Nephron progenitor cell (in vitro differentiated cells): ENCODE results near the gene FMNL2.

Source experiments
- DNase-seq: peaks from one replicate; pipeline ENCODE4 v3.0.0; 2021
- H3K27ac Mint-ChIP-seq: 2 replicates; pipeline ENCODE4 v1.8.0; 2021; ENCODE audit warnings: mild to moderate bottlenecking, moderate library complexity, mixed read lengths
- H3K27me3 Mint-ChIP-seq: 2 replicates; pipeline ENCODE4 v1.8.0; 2021; ENCODE audit warnings: mild to moderate bottlenecking, low read depth, mixed read lengths; ENCODE audit not compliant: poor library complexity
- H3K36me3 Mint-ChIP-seq: 2 replicates; pipeline ENCODE4 v1.8.0; 2021; ENCODE audit warnings: low read depth, mixed read lengths
- H3K4me1 Mint-ChIP-seq: 2 replicates; pipeline ENCODE4 v1.8.0; 2021; ENCODE audit warnings: mixed read lengths
- H3K4me3 Mint-ChIP-seq: 2 replicates; pipeline ENCODE4 v1.8.0; 2021; ENCODE audit warnings: mild to moderate bottlenecking, moderate library complexity, mixed read lengths
- H3K9me3 Mint-ChIP-seq: 2 replicates; pipeline ENCODE4 v1.8.0; 2021; ENCODE audit warnings: mild to moderate bottlenecking, moderate library complexity, mixed read lengths
- CTCF ChIP-seq: fragments of 200-600 bp; sonication (generic); IDR thresholded peaks from 2 replicates; pipeline ENCODE4 v1.5.0; 2021; ENCODE audit warnings: antibody characterized with exemption

FMNL2 gene

GRCh38 chr2:152509772-152510491 lies 175.0 kb downstream of the FMNL2 start:
- Mint-ChIP-seq H3K27me3 (no peaks in the 10 kb centered on the region), H3K9me3 (peaks cover 3% of the 10 kb centered on the region), H3K36me3 (peaks cover 5% of the 10 kb centered on the region), H3K4me3 (no peak overlapping the region), H3K27ac (no peak overlapping the region), H3K4me1 (peaks cover 39% of the 10 kb centered on the region)
- DNase-seq: no peak
- TF ChIP-seq CTCF: no peak

DNA sequence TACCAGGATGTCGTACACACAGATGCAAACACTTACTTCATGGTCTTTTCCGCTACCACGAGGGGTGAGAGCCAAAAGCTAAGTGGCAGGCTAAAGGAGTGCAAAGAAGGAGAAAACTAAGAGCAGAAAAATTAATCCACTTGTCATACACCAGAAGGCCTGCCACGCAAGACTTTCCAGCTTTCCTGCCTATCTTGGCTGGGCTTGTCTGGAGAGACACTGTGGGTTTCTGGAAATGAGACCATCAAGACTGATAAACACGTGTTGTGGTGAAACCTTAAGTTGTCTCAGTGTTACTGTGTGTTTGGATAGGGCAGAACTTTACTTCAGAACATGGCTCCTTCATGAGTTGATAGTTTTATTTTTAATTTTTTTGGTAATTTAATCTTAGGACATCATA lies 175.6 kb downstream of the FMNL2 start:
- peaks cover 32% of the 10 kb centered on the region for H3K4me1 Mint-ChIP-seq
- H3K36me3 Mint-ChIP-seq: peaks cover 5% of the 10 kb centered on the region
- H3K4me3 Mint-ChIP-seq: no peak overlapping the region

GRCh38 chr2:152511981-152512380 lies 177.0 kb downstream of the FMNL2 start:
- peaks cover 5% of the 10 kb centered on the region for H3K36me3 Mint-ChIP-seq
- no peaks in the 10 kb centered on the region for H3K27me3 Mint-ChIP-seq
- no peak overlapping the region for H3K27ac Mint-ChIP-seq
- peaks cover 21% of the 10 kb centered on the region for H3K4me1 Mint-ChIP-seq
- peaks cover 3% of the 10 kb centered on the region for H3K9me3 Mint-ChIP-seq
- no peak overlapping the region for H3K4me3 Mint-ChIP-seq
- no peak for DNase-seq
- TF ChIP-seq CTCF: no peak

More for the DNA sequence above, 175.6 kb downstream of the FMNL2 start:
- Mint-ChIP-seq H3K27me3 (no peaks in the 10 kb centered on the region), H3K9me3 (peaks cover 3% of the 10 kb centered on the region), H3K27ac (no peak overlapping the region)
- DNase-seq: no peak
- no peak for TF ChIP-seq CTCF

- DNase-seq: no peak
- no peak overlapping the region for H3K27ac Mint-ChIP-seq
- H3K4me1 Mint-ChIP-seq: peaks cover 19% of the 10 kb centered on the region
- H3K27me3 Mint-ChIP-seq: no peaks in the 10 kb centered on the region
- peaks cover 3% of the 10 kb centered on the region for H3K9me3 Mint-ChIP-seq
- no peak overlapping the region for H3K4me3 Mint-ChIP-seq
- TF ChIP-seq CTCF: no peak
- peaks cover 5% of the 10 kb centered on the region for H3K36me3 Mint-ChIP-seq
These were observed 178.1 kb downstream of the FMNL2 start for GRCh38 chr2:152513029-152513428.

DNA sequence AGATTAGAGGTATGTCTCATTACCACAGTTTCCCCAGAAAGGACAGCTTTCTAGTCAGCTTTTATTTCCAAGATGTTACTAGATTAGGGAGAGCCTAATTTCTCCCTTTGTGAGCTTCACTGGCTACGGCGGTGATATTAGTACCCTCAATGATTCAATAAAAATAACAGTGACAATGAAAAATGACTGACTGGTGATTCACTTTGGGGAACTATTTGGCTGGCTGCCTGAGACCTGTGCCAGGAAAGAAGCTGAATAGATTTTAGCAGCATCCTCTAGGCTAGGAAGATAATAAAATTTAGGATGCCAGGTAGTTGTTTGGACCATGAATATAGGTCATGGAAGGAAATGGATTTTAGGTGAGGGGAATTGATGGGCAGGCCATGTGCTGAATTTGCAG lies 178.7 kb downstream of the FMNL2 start:
- Mint-ChIP-seq H3K4me1 (peaks cover 19% of the 10 kb centered on the region), H3K36me3 (peaks cover 5% of the 10 kb centered on the region), H3K27me3 (no peaks in the 10 kb centered on the region), H3K27ac (no peak overlapping the region), H3K4me3 (no peak overlapping the region), H3K9me3 (peaks cover 3% of the 10 kb centered on the region)
- no peak for TF ChIP-seq CTCF
- no peak for DNase-seq

- no peaks in the 10 kb centered on the region for H3K9me3 Mint-ChIP-seq
- H3K36me3 Mint-ChIP-seq: peaks cover 13% of the 10 kb centered on the region
- H3K4me1 Mint-ChIP-seq: peaks cover 35% of the 10 kb centered on the region
- no peak overlapping the region for H3K27ac Mint-ChIP-seq
- no peak overlapping the region for H3K4me3 Mint-ChIP-seq
- DNase-seq: no peak
- no peaks in the 10 kb centered on the region for H3K27me3 Mint-ChIP-seq
- TF ChIP-seq CTCF: no peak
These were observed 183.1 kb downstream of the FMNL2 start for GRCh38 chr2:152518034-152518433.
